GM10248 (cell line): ENCODE measurements around the gene SPX.

Experiments used
- CTCF ChIA-PET: fragments of 300-600 bp; sonication (Branson Sonifier 250); formaldehyde crosslinking; extraction: SDS; loops from one replicate; lab custom pipeline; 2021; ENCODE audit warnings: antibody characterized with exemption; lab: Yijun Ruan, JAX
- POLR2A ChIA-PET: fragments of 350-650 bp; sonication (Branson Sonifier 250); formaldehyde crosslinking; extraction: SDS; loops from one replicate; lab custom pipeline; 2020; ENCODE audit warnings: antibody characterized with exemption; lab: Yijun Ruan, JAX
- DNase-seq: peaks from one replicate; pipeline ENCODE4 v3.0.0; 2012; ENCODE audit errors: extremely low spot score
- TF ChIP-seq, protein P1 (sequence below): IDR thresholded peaks from 2 replicates; pipeline ENCODE4 v1.5.1; 2012; ENCODE audit warnings: mild to moderate bottlenecking, low read depth; ENCODE audit errors: extremely low read depth, missing control alignments, control extremely low read depth

Gene SPX

DNA sequence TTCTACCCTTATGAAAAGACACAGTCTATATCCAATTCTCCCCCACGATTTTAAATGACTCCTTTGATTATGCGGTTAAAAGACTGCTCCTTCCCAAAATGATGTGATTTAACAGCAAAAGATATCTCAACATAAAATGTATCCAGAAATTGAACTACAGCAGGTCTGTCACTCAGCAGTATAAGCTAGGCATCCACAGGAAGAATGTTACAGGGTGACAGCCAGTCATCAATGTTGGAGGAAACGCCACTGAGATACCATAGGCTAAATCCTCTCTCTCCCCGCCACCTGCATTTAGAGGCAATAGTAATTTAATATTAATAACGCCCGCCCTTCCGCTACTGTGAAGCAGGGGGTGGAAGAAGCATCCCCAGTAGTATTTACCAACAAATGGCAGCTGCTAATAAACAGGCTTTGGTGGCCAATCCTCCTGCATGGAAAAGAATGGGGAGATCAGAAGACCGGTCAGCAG is 25.3 kb upstream of the SPX start:
- POLR2A ChIA-PET: interaction anchor here (1.2 kb wide), 1 partner anchor 9 kb away, joined by 3 read pairs; no protein-coding TSS in a partner anchor

DNA sequence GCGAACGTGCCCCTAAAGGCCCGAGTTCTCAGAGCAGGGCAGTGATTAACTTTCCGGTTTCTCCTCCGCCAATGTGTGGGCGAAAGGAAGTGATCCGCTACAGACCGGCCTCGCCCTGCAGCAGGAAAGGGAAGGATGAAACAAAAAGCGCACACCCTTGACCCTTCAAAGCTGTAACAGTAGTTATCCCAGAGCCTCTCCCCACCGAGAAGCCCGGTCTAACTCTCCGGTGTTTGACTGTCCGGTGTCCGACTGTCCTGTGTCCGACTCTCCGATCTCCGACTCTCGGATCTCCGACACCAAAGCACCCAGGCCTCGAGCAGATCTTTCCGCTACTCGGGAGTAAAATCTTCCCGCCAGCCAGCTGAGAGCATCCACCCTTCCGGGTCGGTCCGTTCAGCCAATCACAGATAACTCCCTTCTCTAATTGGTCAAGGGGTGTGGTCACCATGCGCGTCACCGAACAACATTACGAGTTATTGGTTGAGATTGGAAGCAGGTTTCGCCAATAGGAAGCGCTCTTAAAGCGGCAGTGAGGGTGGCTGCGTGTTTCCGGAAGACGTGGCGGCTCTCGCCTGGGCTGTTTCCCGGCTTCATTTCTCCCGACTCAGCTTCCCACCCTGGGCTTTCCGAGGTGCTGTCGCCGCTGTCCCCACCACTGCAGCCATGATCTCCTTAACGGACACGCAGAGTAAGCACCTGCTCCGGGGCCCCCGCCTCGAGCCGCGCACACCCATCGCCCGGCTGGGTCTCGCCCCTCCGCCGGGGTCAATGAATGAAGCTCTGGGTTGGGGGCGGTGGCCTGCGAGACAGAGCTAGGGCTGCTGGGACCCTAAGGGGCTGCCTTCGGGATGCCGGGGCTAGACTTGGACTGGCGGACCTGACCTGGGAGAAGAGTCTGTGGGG is 24.6 kb upstream of the SPX start, which contains the start of the genes GOLT1B and RECQL:
GOLT1B (plus strand) TSS at position 532 of the 906 bp plus-strand sequence; CDS start at position 667, 135 bp downstream.
RECQL (minus strand) TSS at position 378 of the 906 bp plus-strand sequence. CDS start 2,065 bp downstream, outside the sequence.
- TF ChIP-seq, protein P1, sequence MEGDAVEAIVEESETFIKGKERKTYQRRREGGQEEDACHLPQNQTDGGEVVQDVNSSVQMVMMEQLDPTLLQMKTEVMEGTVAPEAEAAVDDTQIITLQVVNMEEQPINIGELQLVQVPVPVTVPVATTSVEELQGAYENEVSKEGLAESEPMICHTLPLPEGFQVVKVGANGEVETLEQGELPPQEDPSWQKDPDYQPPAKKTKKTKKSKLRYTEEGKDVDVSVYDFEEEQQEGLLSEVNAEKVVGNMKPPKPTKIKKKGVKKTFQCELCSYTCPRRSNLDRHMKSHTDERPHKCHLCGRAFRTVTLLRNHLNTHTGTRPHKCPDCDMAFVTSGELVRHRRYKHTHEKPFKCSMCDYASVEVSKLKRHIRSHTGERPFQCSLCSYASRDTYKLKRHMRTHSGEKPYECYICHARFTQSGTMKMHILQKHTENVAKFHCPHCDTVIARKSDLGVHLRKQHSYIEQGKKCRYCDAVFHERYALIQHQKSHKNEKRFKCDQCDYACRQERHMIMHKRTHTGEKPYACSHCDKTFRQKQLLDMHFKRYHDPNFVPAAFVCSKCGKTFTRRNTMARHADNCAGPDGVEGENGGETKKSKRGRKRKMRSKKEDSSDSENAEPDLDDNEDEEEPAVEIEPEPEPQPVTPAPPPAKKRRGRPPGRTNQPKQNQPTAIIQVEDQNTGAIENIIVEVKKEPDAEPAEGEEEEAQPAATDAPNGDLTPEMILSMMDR: no peak
- ChIA-PET POLR2A (interaction anchor here (0.8 to 1.2 kb wide), 4 partner anchors 8 to 55 kb away, joined by 3 to 4 read pairs (median 3); no protein-coding TSS in a partner anchor), CTCF (interaction anchor here (0.6 to 2.1 kb wide), 7 partner anchors 9 to 957 kb away, joined by 3 to 6 read pairs (median 3); no protein-coding TSS in a partner anchor)
- peak; percentile 94 for DNase-seq

More for the DNA sequence above, 25.3 kb upstream of the SPX start:
- TF ChIP-seq, protein P1: no peak
- DNase-seq: no peak
- CTCF ChIA-PET: interaction anchor here (1.1 to 2.1 kb wide), 3 partner anchors 8 to 14 kb away, joined by 3 to 6 read pairs (median 4); no protein-coding TSS in a partner anchor

DNA sequence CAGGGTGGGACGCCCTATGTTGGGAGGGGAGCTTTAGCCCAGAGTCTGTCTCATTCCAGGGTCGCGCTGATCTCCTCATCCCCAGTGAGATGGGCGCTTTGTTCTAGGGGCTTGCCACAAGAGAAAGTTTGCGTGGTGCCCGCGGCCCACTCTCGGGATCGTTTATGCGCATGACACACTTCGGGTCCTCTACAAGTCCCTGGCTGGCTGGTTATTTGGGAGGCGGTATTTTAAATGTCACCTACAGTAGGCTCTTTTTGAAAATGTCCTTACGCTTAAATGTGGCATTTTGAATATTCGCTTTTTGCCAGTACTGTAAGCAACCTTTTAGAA is 24.0 kb upstream of the SPX start:
- peak; percentile 23 for DNase-seq
- POLR2A ChIA-PET: interaction anchor here (0.9 to 1.0 kb wide), 2 partner anchors 8 to 10 kb away, joined by 3 read pairs; no protein-coding TSS in a partner anchor

DNA sequence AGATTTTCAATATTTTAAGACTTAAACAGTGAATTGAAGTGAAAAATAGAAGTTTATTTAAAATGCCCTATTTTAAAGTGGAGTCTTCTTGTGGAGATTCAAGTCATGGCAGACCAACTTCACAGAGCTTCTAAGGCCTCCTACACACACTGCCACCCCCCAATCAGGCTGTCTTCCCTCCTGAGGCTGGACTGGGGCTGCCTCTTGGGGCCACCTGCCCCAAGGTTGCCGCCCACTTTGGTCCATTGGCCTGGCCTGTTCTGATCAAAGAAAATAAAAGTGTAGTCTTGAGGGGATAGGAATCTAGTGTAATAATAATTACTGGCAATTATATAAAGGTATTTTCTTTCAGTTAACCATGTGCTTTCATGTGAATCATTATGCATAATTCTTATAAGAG is 23.2 kb upstream of the SPX start:
- no peak for DNase-seq
- TF ChIP-seq, protein P1: no peak
- ChIA-PET POLR2A (no interaction called here), CTCF (interaction anchor here (1.7 to 2.0 kb wide), 2 partner anchors 9 to 10 kb away, joined by 3 to 4 read pairs; no protein-coding TSS in a partner anchor)

More for the DNA sequence above, 24.0 kb upstream of the SPX start:
- TF ChIP-seq, protein P1: no peak
- CTCF ChIA-PET: interaction anchor here (1.1 to 2.0 kb wide), 4 partner anchors 10 to 178 kb away, joined by 3 to 4 read pairs (median 3); no protein-coding TSS in a partner anchor

DNA sequence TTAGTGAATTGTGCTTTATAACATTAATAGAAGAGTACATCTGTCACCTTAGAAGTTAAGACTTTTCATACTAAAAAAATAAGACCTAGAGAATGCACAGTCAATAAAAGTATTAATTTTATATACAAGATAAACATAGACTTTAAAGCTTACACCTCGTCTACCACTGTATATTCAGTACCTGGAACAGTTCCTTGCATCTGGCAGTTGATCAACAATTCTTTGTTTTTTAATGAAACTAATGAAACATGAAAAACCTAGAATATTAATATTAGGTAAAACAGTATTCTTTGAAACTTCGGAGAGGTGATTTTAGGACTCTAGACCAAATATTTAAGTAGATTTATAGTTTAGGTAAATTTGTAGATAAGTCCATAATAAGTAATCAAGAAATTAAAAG is 20.2 kb upstream of the SPX start:
- TF ChIP-seq, protein P1: no peak
- no peak for DNase-seq
- ChIA-PET CTCF (interaction anchor here (1.4 kb wide), 1 partner anchor 10 kb away, joined by 3 read pairs; no protein-coding TSS in a partner anchor), POLR2A (no interaction called here)

DNA sequence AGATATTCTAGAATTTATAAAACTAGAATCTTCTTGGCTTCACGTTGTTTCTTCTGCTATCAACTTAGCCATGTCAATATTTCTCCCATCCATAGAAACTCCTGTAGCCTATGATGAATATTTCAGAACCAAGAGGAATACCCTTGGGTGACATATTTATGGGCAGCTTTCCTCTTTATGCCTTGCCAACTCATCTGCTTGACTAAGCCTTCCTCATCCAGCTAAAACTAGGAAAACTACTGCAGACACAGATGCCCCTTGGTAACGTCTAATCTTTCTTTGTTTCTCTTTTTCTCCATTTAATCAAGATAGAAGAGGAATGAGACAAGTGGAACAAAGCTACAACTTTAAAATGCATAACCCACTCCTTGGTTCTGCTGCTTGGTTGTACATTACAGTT is 18.2 kb upstream of the SPX start:
- POLR2A ChIA-PET: no interaction called here
- CTCF ChIA-PET: interaction anchor here (1.9 kb wide), 1 partner anchor 14 kb away, joined by 5 read pairs; no protein-coding TSS in a partner anchor
- DNase-seq: no peak
- TF ChIP-seq, protein P1: no peak
